HepG2 (cell line): ENCODE data around the gene TACO1. TPM values are rescaled to one million over a fixed set of nuclear protein-coding genes. Genes with fewer than 3 reads are reported as not detected.

Experiments
- ATAC-seq: fragments of 200-7000 bp; cut with Tn5 transposase; 3 replicates; pipeline ENCODE4 v1.9.1; 2020; ENCODE audit warnings: mild to moderate bottlenecking, moderate library complexity
- BruUV-seq: library from RNA; stranded (reverse); fragments of 400-500 nt; replicated peaks from 2 replicates; lab custom pipeline; 2021; lab: Mats Ljungman, UMichigan
- CTCF ChIA-PET: fragments of 300-600 bp; formaldehyde crosslinking; extraction: SDS; loops from one replicate; lab custom pipeline; 2021; ENCODE audit warnings: low total read pairs, inconsistent platforms, low intra/inter-chr PET ratio; lab: Yijun Ruan, JAX
- POLR2A ChIA-PET: fragments of 350-600 bp; sonication (Branson Sonifier 250); formaldehyde crosslinking; loops from one replicate; lab custom pipeline; 2020; ENCODE audit warnings: antibody characterized with exemption, inconsistent platforms; lab: Yijun Ruan, JAX
- DNase-seq: peaks from one replicate; pipeline ENCODE4 v3.0.0-alpha.2; 2015; ENCODE audit warnings: low spot score
- FAIRE-seq: peaks from 3 replicates; lab custom pipeline; 2011; peaks lifted over from hg19 to GRCh38; lab: Jason Lieb, UNC
- H2AFZ ChIP-seq: one replicate; pipeline ENCODE4 v1.6.1; 2011; ENCODE audit warnings: low read length, inconsistent platforms
- H3K27ac ChIP-seq: fragments of 300-600 bp; 3 replicates; pipeline ENCODE4 v1.8.0; 2011; ENCODE audit warnings: mixed run types, mild to moderate bottlenecking, mixed read lengths, low read length, inconsistent platforms; ENCODE audit not compliant: insufficient read depth; ENCODE audit errors: extremely low read length
- H3K27me3 ChIP-seq, 2 experiments: fragments of 200-600 bp in 1 of 2; 2 replicates in 1 of 2; 3 replicates in 1 of 2; pipeline versions ENCODE4 v1.6.0 to v1.8.0; 2011; ENCODE audit warnings: low read length in 2 of 2, mild to moderate bottlenecking in 2 of 2, moderate library complexity in 2 of 2, inconsistent platforms in 1 of 2; ENCODE audit not compliant: insufficient read depth in 2 of 2, control insufficient read depth in 1 of 2
- H3K36me3 ChIP-seq, 2 experiments: fragments of 200-600 bp in 1 of 2; replicated peaks in 1 of 2; 2 replicates in 1 of 2; 3 replicates in 1 of 2; pipeline versions ENCODE4 v1.5.1 to v1.8.0; 2011; ENCODE audit warnings: low read length in 2 of 2, inconsistent platforms in 1 of 2; ENCODE audit not compliant: insufficient read depth in 2 of 2, control insufficient read depth in 1 of 2
- H3K4me1 ChIP-seq: 2 replicates; pipeline ENCODE4 v1.5.1; 2012; ENCODE audit warnings: low read length, inconsistent platforms; ENCODE audit not compliant: insufficient read depth
- H3K4me2 ChIP-seq: 2 replicates; pipeline ENCODE4 v1.6.0; 2011; ENCODE audit warnings: low read depth, low read length, inconsistent platforms
- H3K4me3 ChIP-seq, 3 experiments: fragments of 200-600 bp in 1 of 3; sonication (generic), shearing (Covaris generic) in 1 of 3; replicated peaks in 1 of 3; 2 replicates each; pipeline ENCODE4 v1.5.1; 2011 to 2016; ENCODE audit warnings: low read length in 3 of 3, inconsistent platforms in 2 of 3, low read depth in 2 of 3, mild to moderate bottlenecking in 2 of 3, control low read depth in 1 of 3, mixed read lengths in 1 of 3; ENCODE audit not compliant: insufficient read depth in 1 of 3
- H3K79me2 ChIP-seq: one replicate; pipeline ENCODE4 v1.6.1; 2011; ENCODE audit warnings: low read length, inconsistent platforms; ENCODE audit not compliant: insufficient read depth
- H3K9ac ChIP-seq: 2 replicates; pipeline ENCODE4 v1.6.0; 2011; ENCODE audit warnings: mild to moderate bottlenecking, low read depth, low read length, inconsistent platforms; ENCODE audit not compliant: insufficient read depth
- H3K9me3 ChIP-seq: 2 replicates; pipeline ENCODE4 v1.5.1; 2012; ENCODE audit warnings: mild to moderate bottlenecking, low read length
- H4K20me1 ChIP-seq: 2 replicates; pipeline ENCODE4 v1.6.0; 2011; ENCODE audit warnings: inconsistent platforms, mild to moderate bottlenecking, low read length, moderate library complexity; ENCODE audit not compliant: insufficient read depth
- BCL3 ChIP-seq: sonication (generic); formaldehyde crosslinking; IDR thresholded peaks from 2 replicates; pipeline ENCODE4 v1.5.1; 2020; ENCODE audit warnings: mild to moderate bottlenecking, missing genetic modification reagents, moderate library complexity
- ELF1 ChIP-seq: sonication (generic); formaldehyde crosslinking; IDR thresholded peaks from 2 replicates; pipeline ENCODE4 v1.4.0; 2020; ENCODE audit warnings: missing genetic modification reagents
- MED8 ChIP-seq: sonication (generic); formaldehyde crosslinking; IDR thresholded peaks from 2 replicates; pipeline ENCODE4 v1.8.1; 2023; ENCODE audit warnings: mild to moderate bottlenecking, missing genetic modification reagents; ENCODE audit not compliant: insufficient replicate concordance
- NBN ChIP-seq: fragments of 450-650 bp; conservative IDR thresholded peaks from 2 replicates; pipeline ENCODE4 v1.6.1; 2017
- PLRG1 ChIP-seq: fragments of 450-650 bp; conservative IDR thresholded peaks from 2 replicates; pipeline ENCODE4 v1.6.1; 2016
- POGK ChIP-seq: sonication (generic); formaldehyde crosslinking; conservative IDR thresholded peaks from 2 replicates; pipeline ENCODE4 v1.8.0; 2022; ENCODE audit warnings: mild to moderate bottlenecking, moderate library complexity, missing genetic modification reagents
- ZBTB10 ChIP-seq: sonication (generic); formaldehyde crosslinking; IDR thresholded peaks from 2 replicates; pipeline ENCODE4 v1.4.0; 2020; ENCODE audit warnings: missing genetic modification reagents, borderline replicate concordance
- ZNF121 ChIP-seq: sonication (generic); formaldehyde crosslinking; IDR thresholded peaks from 2 replicates; pipeline ENCODE4 v1.5.0; 2020; ENCODE audit warnings: mild to moderate bottlenecking, missing genetic modification reagents
- ZNF343 ChIP-seq: sonication (generic); formaldehyde crosslinking; IDR thresholded peaks from 2 replicates; pipeline ENCODE4 v1.4.0; 2020; ENCODE audit warnings: mild to moderate bottlenecking, missing genetic modification reagents
- ZNF501 ChIP-seq: sonication (generic); formaldehyde crosslinking; IDR thresholded peaks from 2 replicates; pipeline ENCODE4 v1.5.1; 2020; ENCODE audit warnings: mild to moderate bottlenecking, moderate library complexity, missing genetic modification reagents
- ZNF777 ChIP-seq: sonication (generic); formaldehyde crosslinking; IDR thresholded peaks from 2 replicates; pipeline ENCODE4 v1.4.0; 2020; ENCODE audit warnings: missing genetic modification reagents
- WGBS: methylation state at CpG from one replicate; pipeline ENCODE4 v1.1.6; 2017; ENCODE audit warnings: low lambda C conversion rate; 5-methylcytosine and 5-hydroxymethylcytosine counted together
- in situ Hi-C: cut with HindIII; loops from 2 replicates; pipeline ENCODE4 v1.10.0; 2017; ENCODE audit warnings: low pct_unique_long_range_greater_than_20kb; ENCODE audit not compliant: extremely low pct_ligation_motif_present
- intact Hi-C: fragments of 100-400 bp; cut with micrococcal nuclease; formaldehyde crosslinking; loops from one replicate; pipeline ENCODE4 v1.10.0; 2022; ENCODE audit not compliant: unreplicated experiment
- polyA plus RNA-seq, 8 experiments: library from polyadenylated mRNA; depleted of rRNA in 3 of 8; stranded (reverse) in 7 of 8; unstranded in 1 of 8; fragments of >200 nt; fragmentation: Illumina TruSeq in 4 of 8; extraction: Trizol in 4 of 8; gene quantifications; 2 replicates each; pipeline versions ENCODE4 v1.2.1 to v1.2.3, GENCODE V29; 2011 to 2016; ENCODE audit warnings: low read depth in 4 of 8, missing spikeins in 1 of 8, mixed read lengths in 1 of 8; ENCODE audit not compliant: insufficient read depth in 1 of 8
- total RNA-seq, 5 experiments: library from RNA; depleted of rRNA; stranded (reverse); fragments of >200 nt; fragmentation: Illumina TruSeq; extraction: Trizol; gene quantifications; 2 replicates each; pipeline ENCODE4 v1.2.3, GENCODE V29; 2016; ENCODE audit warnings: low read depth in 1 of 5
- TF ChIP-seq, protein P1 (sequence below): sonication (generic); formaldehyde crosslinking; IDR thresholded peaks from 2 replicates; pipeline ENCODE4 v1.8.1; 2023; ENCODE audit warnings: missing genetic modification reagents, mild to moderate bottlenecking, borderline replicate concordance

TACO1 gene
- total and polyA plus RNA-seq, 2 of the 13 experiments (the other 11 are each of a cell fraction or from before 2014, with no cell fraction given): 34.7 to 53.6 TPM

DNA sequence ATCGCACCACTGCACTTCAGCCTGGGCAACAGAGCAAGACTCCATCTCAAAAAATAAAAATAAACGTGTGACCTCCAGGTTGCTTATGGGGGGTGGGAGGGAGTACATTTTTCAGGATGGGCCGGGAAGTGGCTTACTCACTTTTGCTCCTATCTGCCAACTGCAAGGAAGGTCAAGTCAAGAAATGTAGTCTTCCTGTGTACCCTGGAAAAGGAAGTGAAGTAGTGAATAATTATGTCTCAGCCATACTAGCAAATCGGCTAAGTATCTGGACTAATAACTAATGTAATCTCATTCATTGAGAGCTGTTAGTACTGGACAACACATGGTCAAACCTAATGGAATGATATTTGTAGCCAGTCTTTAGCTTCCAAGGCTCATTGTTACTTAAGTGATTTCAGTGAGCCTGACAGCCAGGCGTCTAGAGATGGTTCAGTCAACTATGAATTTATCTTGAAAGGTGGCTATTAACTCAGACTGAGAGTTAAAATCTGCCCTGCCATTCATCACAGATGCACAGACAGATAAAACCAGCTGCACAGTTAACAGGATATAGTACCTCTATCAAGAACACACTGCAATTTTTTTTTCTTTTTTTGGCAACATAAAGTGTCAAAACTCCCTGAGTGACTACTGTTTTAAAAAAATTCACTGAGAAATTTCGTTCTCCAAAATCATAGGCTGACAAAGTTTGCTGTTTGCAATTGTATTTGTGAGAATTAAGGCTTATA, 3.7 kb upstream of the TACO1 start:
- intact Hi-C loops: no loop called here
- Histone ChIP-seq H3K9ac (no peak overlapping the region), H4K20me1 (no peaks in the 10 kb centered on the region), H3K9me3 (no peaks in the 10 kb centered on the region), H3K4me1 (peaks cover 16% of the 10 kb centered on the region), H3K27me3 (no peaks in the 10 kb centered on the region; a peak in 1 of 5 replicates), H3K4me3 (no peak overlapping the region)
- ATAC-seq: no peak
- ChIA-PET CTCF (no interaction called here), POLR2A (no interaction called here)
- no peak for DNase-seq
- WGBS: 82% methylated on average over 6 of the region's 6 CpGs
- no peak for TF ChIP-seq ZBTB10 (CRISPR knock-in tag)
- TF ChIP-seq ZNF121: 0 out of 2 replicates have a peak, but pooled peaks have one; percentile 13
- TF ChIP-seq, all 625 proteins: peak for 1
- BruUV-seq: no TSS peak
- FAIRE-seq: no peak
- Histone ChIP-seq H3K27ac (no peak overlapping the region), H2AFZ (no peak overlapping the region), H3K36me3 (peaks cover 0 to 2% of the 10 kb centered on the region in 2 experiments; a peak in 1 of 5 replicates), H3K4me2 (no peak overlapping the region), H3K79me2 (peaks cover 10% of the 10 kb centered on the region)
- in situ Hi-C loops: no loop called here

GRCh38 chr17:63598281-63598680, 2.4 kb upstream of the TACO1 start:
- FAIRE-seq: no peak
- Histone ChIP-seq H3K9me3 (no peaks in the 10 kb centered on the region), H3K79me2 (peaks cover 15% of the 10 kb centered on the region), H3K4me3 (no peak overlapping the region), H3K27ac (no peak overlapping the region), H3K4me2 (no peak overlapping the region), H4K20me1 (no peaks in the 10 kb centered on the region), H3K9ac (no peak overlapping the region), H3K36me3 (no peaks in the 10 kb centered on the region), H3K27me3 (no peaks in the 10 kb centered on the region; a peak in 1 of 5 replicates), H2AFZ (no peak overlapping the region), H3K4me1 (peaks cover 23% of the 10 kb centered on the region)
- no TSS peak for BruUV-seq
- ChIA-PET CTCF (no interaction called here), POLR2A (no interaction called here)
- in situ Hi-C loops: no loop called here
- no peak for DNase-seq
- ATAC-seq: no peak
- intact Hi-C loops: no loop called here
- 77% methylated on average over 2 of the region's 2 CpGs for WGBS
- TF ChIP-seq ZNF777 (CRISPR knock-in tag) (no peak), BCL3 (CRISPR knock-in tag) (no peak), ZNF501 (no peak), POGK (CRISPR knock-in tag) (no peak), NBN (no peak), MED8 (no peak), PLRG1 (no peak), ZNF343 (CRISPR knock-in tag) (no peak), ELF1 (CRISPR knock-in tag) (no peak)
- TF ChIP-seq, protein P1, sequence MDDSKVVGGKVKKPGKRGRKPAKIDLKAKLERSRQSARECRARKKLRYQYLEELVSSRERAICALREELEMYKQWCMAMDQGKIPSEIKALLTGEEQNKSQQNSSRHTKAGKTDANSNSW (CRISPR knock-in tag): no peak
